Psoas muscle (tissue), 8 donors: ENCODE results near the gene HOXA13. TPM values are rescaled to one million over a fixed set of nuclear protein-coding genes. Genes with fewer than 3 reads are reported as not detected.

Experiments used
- ATAC-seq, 4 donors: fragments of 200-7000 bp; cut with Tn5 transposase; one replicate each; pipeline ENCODE4 v1.9.1; 2020; ENCODE audit warnings: moderate library complexity in 3 of 4, mild to moderate bottlenecking in 2 of 4
- DNase-seq, 2 donors: peaks; one replicate each; pipeline ENCODE4 v3.0.0-alpha.2; 2020
- H3K27ac ChIP-seq: fragments of 200-600 bp; one replicate; pipeline ENCODE4 v1.8.0; 2022
- H3K27me3 ChIP-seq, 3 donors: fragments of 200-600 bp in 1 of 3; one replicate each; pipeline versions ENCODE4 v1.6.1 to v1.8.0; 2013 to 2022; ENCODE audit warnings: low read length in 2 of 3, mild to moderate bottlenecking in 2 of 3, moderate library complexity in 1 of 3; ENCODE audit not compliant: insufficient read depth in 3 of 3
- H3K36me3 ChIP-seq, 2 donors: fragments of 200-600 bp in 1 of 2; one replicate each; pipeline versions ENCODE4 v1.6.1 to v1.8.0; 2013 to 2022; ENCODE audit warnings: low read depth in 1 of 2, mild to moderate bottlenecking in 1 of 2, moderate library complexity in 1 of 2; ENCODE audit not compliant: insufficient read depth in 1 of 2
- H3K4me1 ChIP-seq: fragments of 200-600 bp; one replicate; pipeline ENCODE4 v1.8.0; 2022
- H3K4me3 ChIP-seq: fragments of 200-600 bp; one replicate; pipeline ENCODE4 v1.8.0; 2022; ENCODE audit warnings: mild to moderate bottlenecking
- H3K9me3 ChIP-seq: fragments of 200-600 bp; one replicate; pipeline ENCODE4 v1.8.0; 2022
- CTCF ChIP-seq: fragments of 200-600 bp; IDR thresholded peaks from one replicate; pipeline ENCODE4 v1.8.0; 2022; ENCODE audit warnings: antibody characterized with exemption
- WGBS, 3 donors: extraction: QIAGEN DNeasy Blood & Tissue Kit; methylation state at CpG; one replicate each; pipeline versions ENCODE4 v1.1.6 to v1.1.7; 2013; 5-methylcytosine and 5-hydroxymethylcytosine counted together
- intact Hi-C, 2 donors: fragments of 100-400 bp; cut with DNase I; formaldehyde crosslinking; loops; one replicate each; pipeline versions ENCODE4 v1.11.0 to v1.14.2; 2022
- polyA plus RNA-seq, 3 donors: library from polyadenylated mRNA; stranded (reverse); fragments of 200-250 nt; gene quantifications; one replicate each; pipeline ENCODE4 v1.2.3, GENCODE V29; 2013
- total RNA-seq, 4 donors: library from RNA; stranded (reverse); fragmentation: NEBNext Ultra II Directional in 2 of 4; extraction: Animal tissue kit (Norgen Biotek cat#: 25700) in 2 of 4; gene quantifications; one replicate each; pipeline versions ENCODE4 v1.2.1 to v1.2.4, GENCODE V29; 2021 to 2023
- donor health status: healthy with polysubstance abuse.
- donor health status: DM: no; HTN: no; CAD: no; lungs with moderate emphysema.
- donor health status: Bipolar disorder and iron deficiency.
- donor health status: healthy.
- donor health status: DM: yes; HTN: yes; CAD: no.
- donor health status: DM: no; HTN: no; CAD: no.
- donor health status: DM: no; HTN: no; CAD: no.
- donor health status: DM: yes; HTN: yes; CAD: no.

The HOXA13 gene
- total and polyA plus RNA-seq, 7 donors: 0.01 to 0.08 (median 0.06) TPM; not detected in 4

GRCh38 chr7:27145165-27145913 is 54.6 kb downstream of the HOXA13 start:
- H3K27me3 ChIP-seq: no peaks in the 10 kb centered on the region
- peak overlapping the region; percentile 11 for H3K4me3 ChIP-seq
- TF ChIP-seq CTCF: no peak
- H3K36me3 ChIP-seq: peaks cover 0 to 37% of the 10 kb centered on the region in 2 donors
- peaks cover 23% of the 10 kb centered on the region for H3K4me1 ChIP-seq
- DNase-seq: peak in 1 of 2 donors; percentile 45
- H3K9me3 ChIP-seq: no peaks in the 10 kb centered on the region
- ATAC-seq: no peak
- peak overlapping the region; percentile 83 for H3K27ac ChIP-seq
- intact Hi-C loops: loop anchor here in 1 of 2 donors (10.0 kb wide), 1 partner anchor 751 kb away; no protein-coding TSS in a partner anchor
- 84 to 88% (median 86%) methylated on average over 43 to 47 of the region's 47 CpGs for WGBS, 3 donors

GRCh38 chr7:27144781-27145164 is 55.1 kb downstream of the HOXA13 start:
- ATAC-seq (no peak), DNase-seq (peak in 1 of 2 donors; percentile 53)
- peaks cover 0 to 37% of the 10 kb centered on the region in 2 donors for H3K36me3 ChIP-seq
- H3K4me1 ChIP-seq: peaks cover 23% of the 10 kb centered on the region
- TF ChIP-seq CTCF: no peak
- H3K27ac ChIP-seq: peak overlapping the region; percentile 83
- intact Hi-C loops: loop anchor here in 1 of 2 donors (5.0 to 10.0 kb wide), 2 partner anchors 287 to 750 kb away; no protein-coding TSS in a partner anchor
- H3K9me3 ChIP-seq: no peaks in the 10 kb centered on the region
- 77 to 83% (median 80%) methylated on average over 29 to 31 of the region's 31 CpGs for WGBS, 3 donors
- H3K27me3 ChIP-seq: no peaks in the 10 kb centered on the region
- peak overlapping the region; percentile 12 for H3K4me3 ChIP-seq

Other genes starting within 250 kb of the HOXA13 start
- gene HOXA1, start 104.1 kb downstream of the HOXA13 start, total RNA-seq: under 1 TPM in 2 of 4 donors, not detected in 2; 0.17 to 0.21 TPM
- under 1 TPM; 0.03 to 0.22 (median 0.22) TPM for gene HOXA1, start 104.1 kb downstream of the HOXA13 start, polyA plus RNA-seq
- 1 to 10 TPM in 1 of 4 donors, under 1 TPM in 3; 0.17 to 1.1 (median 0.53) TPM for gene HOXA2, start 97.4 kb downstream of the HOXA13 start, total RNA-seq
- gene HOXA2, start 97.4 kb downstream of the HOXA13 start, polyA plus RNA-seq: under 1 TPM; 0.23 to 0.42 (median 0.29) TPM
- 10 to 100 TPM in 2 of 4 donors, 1 to 10 TPM in 2; 7.2 to 11.5 (median 9.1) TPM for gene HOXA4, start 69.3 kb downstream of the HOXA13 start, total RNA-seq
- 10 to 100 TPM in 2 of 3 donors, 1 to 10 TPM in 1; 6.8 to 20.8 (median 12.5) TPM for gene HOXA4, start 69.3 kb downstream of the HOXA13 start, polyA plus RNA-seq
- gene HOXA5, start 56.4 kb downstream of the HOXA13 start, total RNA-seq: 10 to 100 TPM in 1 of 4 donors, 1 to 10 TPM in 3; 4.7 to 18.8 (median 8.1) TPM
- 1 to 10 TPM; 2.6 to 7.6 (median 4.6) TPM for gene HOXA5, start 56.4 kb downstream of the HOXA13 start, polyA plus RNA-seq
- 1 to 10 TPM; 2.5 to 3.7 (median 3.1) TPM for gene HOXA6, start 52.3 kb downstream of the HOXA13 start, total RNA-seq
- gene HOXA6, start 52.3 kb downstream of the HOXA13 start, polyA plus RNA-seq: 1 to 10 TPM in 2 of 3 donors, under 1 TPM in 1; 0.64 to 3.2 (median 1.5) TPM
- gene HOXA3, start 47.5 kb downstream of the HOXA13 start, total RNA-seq: 1 to 10 TPM; 3.3 to 5.6 (median 4.2) TPM
- gene HOXA3, start 47.5 kb downstream of the HOXA13 start, polyA plus RNA-seq: 1 to 10 TPM in 1 of 3 donors, under 1 TPM in 2; 0.65 to 2.6 (median 0.97) TPM
- gene HOXA7, start 43.4 kb downstream of the HOXA13 start, total RNA-seq: 1 to 10 TPM; 4.7 to 8.4 (median 6.7) TPM
- 10 to 100 TPM in 1 of 3 donors, 1 to 10 TPM in 2; 2.9 to 10.2 (median 6.2) TPM for gene HOXA7, start 43.4 kb downstream of the HOXA13 start, polyA plus RNA-seq
- 10 to 100 TPM in 1 of 4 donors, 1 to 10 TPM in 1, under 1 TPM in 1, not detected in 1; 0.81 to 19.9 (median 4.9) TPM for gene HOXA9, start 34.6 kb downstream of the HOXA13 start, total RNA-seq
- 10 to 100 TPM; 13.8 to 55.9 (median 18.2) TPM for gene HOXA9, start 34.6 kb downstream of the HOXA13 start, polyA plus RNA-seq
- 10 to 100 TPM in 2 of 4 donors, under 1 TPM in 1, not detected in 1; 0.81 to 34.3 (median 19.2) TPM for gene HOXA10, start 25.8 kb downstream of the HOXA13 start, total RNA-seq
- 10 to 100 TPM; 17.2 to 77.5 (median 32.0) TPM for gene HOXA10, start 25.8 kb downstream of the HOXA13 start, polyA plus RNA-seq
- 1 to 10 TPM in 1 of 4 donors, not detected in 3; 1.1 TPM for gene HOXA11, start 14.9 kb downstream of the HOXA13 start, total RNA-seq
- gene HOXA11, start 14.9 kb downstream of the HOXA13 start, polyA plus RNA-seq: under 1 TPM; 0.08 to 0.90 (median 0.25) TPM
- not detected for gene EVX1, start 42.7 kb upstream of the HOXA13 start, total RNA-seq
- gene EVX1, start 42.7 kb upstream of the HOXA13 start, polyA plus RNA-seq: not detected